ENCODE results near the gene SPAG16.

The SPAG16 gene

DNA sequence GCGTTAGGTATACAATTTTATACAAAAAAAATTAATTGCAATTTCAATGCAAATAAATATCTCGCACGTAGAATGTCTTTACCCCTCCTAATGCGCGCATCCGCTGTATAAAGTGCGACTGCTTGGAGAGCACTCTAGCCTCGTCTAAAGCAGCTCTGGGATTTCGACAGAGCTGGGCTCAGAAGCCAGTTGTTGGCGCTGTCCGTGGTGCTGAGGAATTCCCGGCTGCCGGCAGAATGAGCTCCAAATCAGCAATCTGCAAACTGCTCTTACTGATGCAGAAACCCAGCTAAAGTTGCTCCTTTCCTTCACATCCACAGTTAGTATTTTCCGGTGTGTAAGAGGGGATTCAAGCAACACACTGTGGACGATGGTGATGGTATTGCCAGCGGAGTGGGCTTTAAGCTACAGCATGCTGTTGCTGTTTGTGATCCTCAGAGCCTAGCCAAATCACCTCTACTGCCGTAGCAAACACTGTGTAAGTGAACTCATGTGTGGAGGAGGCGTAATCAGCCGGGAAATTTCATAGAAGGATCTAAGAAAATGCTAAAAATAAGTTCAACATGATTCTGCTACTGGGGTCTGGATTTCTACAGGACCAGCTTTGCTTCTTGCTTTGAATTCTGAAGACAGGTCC is 1126.8 kb downstream of the SPAG16 start, which contains the start of gene VWC2L:
Gene VWC2L, plus strand, starts transcription at position 137 of the 637 bp plus-strand sequence. CDS start 3,140 bp downstream, outside the sequence.
- DNase-seq = no peak

DNA sequence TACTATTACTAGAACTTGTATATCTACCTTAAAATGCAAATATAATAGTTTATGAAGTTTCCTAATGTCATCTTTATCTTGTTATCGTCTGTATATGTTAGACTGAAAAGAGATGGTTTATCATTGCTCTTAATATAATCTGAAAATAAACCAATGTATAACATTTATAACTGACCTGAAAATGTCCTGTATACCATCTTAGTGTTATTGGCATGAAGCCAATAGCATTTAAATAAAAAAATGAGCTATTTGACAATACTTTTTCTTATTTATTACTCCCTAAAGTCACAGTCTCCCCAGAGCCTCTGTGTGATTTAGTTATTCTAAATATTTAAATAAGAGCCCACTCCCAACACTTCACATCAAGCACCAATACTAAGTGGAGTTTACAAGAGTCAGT is 1128.4 kb downstream of the SPAG16 start:
- no peak for DNase-seq

DNA sequence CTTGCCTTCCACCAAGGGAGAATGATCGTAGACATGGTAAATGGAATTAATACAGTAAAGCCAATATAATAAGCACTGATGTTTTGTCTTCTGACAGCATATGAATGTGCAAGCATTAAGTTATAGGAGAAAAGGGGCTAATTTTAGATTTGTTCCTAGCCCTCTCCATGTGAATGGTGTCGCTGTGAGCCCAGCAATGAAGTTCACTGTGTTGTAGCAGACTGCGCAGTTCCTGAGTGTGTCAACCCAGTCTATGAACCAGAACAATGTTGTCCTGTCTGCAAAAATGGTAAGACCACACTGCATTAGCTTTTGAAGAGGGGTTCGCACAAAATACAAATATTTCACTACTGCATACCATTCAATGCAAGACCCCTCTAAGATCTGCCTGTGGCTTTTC is 1152.2 kb downstream of the SPAG16 start:
- no peak for DNase-seq

DNA sequence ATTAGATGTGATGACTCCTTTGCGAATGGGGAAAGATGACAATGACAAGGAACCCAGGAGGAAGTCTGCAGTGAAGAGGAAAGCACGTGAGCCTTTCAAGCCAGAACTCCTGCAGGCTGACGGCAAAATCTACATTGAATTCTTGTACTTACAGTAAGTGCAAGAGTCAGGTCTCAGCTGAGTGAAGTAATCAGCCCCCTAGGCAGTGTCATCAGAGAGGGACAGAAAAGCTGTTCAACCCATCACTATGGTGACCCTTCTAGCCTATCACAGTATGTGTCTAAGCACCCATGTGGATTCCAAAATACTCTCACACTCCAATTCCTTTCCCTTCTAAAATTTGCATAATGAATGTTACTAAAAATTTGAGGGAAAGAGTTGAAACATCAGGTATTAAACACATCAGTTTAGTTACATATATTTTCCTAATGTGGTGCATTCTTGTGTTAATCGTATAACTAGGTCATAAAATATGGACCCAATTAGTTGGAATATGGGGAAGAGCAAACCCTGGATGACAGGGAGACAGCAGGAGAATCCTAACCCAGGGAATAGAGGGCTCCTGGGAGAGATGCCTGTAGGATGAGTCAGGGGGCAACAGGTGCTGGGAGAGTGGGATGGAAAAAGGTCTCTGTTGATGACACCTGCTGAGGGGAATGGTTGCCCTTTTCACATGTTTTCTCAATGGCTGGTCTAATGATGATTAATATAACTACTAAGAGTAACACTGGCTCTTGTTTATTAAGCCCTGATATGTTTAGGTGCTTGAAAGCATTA is 1166.0 kb downstream of the SPAG16 start:
- no peak for DNase-seq

DNA sequence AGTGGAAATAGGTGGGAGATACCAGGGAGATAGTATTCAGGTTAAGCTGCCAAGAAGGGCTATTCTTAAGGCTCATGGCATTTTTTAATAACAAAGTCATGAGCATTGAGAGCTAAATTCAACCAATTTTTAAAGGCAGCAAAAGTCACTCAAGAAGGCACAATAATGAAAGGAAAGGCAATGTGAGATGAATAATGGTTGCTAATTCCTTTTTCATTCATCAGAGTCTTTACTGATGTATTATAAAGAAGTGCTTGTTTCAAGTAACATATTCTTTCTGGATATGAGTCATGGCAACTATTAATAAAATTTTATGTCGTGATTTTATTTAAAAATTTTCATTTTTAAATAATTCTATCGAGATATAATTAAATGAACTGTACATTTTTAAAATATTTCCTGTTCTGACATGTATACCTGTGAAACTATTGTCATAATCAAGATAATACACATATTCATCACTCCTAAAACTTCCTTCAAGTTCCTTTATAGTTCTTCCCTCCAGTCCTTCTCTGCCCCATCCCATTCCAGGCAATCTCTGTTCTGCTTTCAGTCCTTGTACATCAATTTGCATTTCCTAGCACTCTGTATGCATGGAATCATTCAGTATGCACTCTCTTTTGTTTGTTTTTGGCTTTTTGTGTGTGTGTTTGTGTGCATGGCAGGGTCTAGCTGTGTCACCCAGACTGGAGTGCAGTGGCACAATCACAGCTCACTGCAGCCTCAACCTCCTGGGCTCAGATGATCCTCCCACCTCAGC is 1167.4 kb downstream of the SPAG16 start:
- DNase-seq = no peak
